WI38 (cell line): Measurements from ENCODE around the gene ABHD17B.

Source experiments
- H3K4me3 ChIP-seq: 2 replicates; pipeline ENCODE4 v1.5.1; 2011; ENCODE audit warnings: low read depth, mild to moderate bottlenecking, control low read depth, low read length
- CTCF ChIP-seq: IDR thresholded peaks from 2 replicates; pipeline ENCODE4 v1.5.1; 2012; ENCODE audit warnings: low read depth, mild to moderate bottlenecking, control low read depth, low read length

Gene ABHD17B

GRCh38 chr9:71835596-71835995 is 75.4 kb downstream of the ABHD17B start:
- no peak for TF ChIP-seq CTCF

GRCh38 chr9:71830929-71831328 is 80.1 kb downstream of the ABHD17B start:
- no peak for TF ChIP-seq CTCF
- H3K4me3 ChIP-seq = no peak overlapping the region

More at GRCh38 chr9:71835596-71835995, 75.4 kb downstream of the ABHD17B start:
- H3K4me3 ChIP-seq = no peak overlapping the region

DNA sequence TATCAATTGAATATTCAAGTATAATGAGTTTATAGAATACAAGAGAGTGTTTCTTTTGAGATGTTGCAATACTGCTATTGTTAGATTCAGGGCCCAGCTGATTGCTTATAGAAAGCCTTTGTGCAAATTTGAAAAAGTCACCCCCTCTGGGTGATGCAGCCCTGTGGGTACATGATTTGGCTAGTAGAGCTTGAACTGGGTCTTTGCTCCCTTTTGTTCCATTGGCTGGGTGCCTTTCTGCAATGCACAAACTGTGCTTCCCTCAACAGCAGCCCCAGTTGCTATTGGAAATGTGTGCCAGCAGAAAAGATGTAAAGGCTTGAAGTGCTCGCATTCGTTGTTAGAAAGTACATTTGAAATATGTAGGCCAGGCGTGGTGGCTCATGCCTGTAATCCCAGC is 80.8 kb downstream of the ABHD17B start:
- TF ChIP-seq CTCF = no peak
- no peak overlapping the region for H3K4me3 ChIP-seq

DNA sequence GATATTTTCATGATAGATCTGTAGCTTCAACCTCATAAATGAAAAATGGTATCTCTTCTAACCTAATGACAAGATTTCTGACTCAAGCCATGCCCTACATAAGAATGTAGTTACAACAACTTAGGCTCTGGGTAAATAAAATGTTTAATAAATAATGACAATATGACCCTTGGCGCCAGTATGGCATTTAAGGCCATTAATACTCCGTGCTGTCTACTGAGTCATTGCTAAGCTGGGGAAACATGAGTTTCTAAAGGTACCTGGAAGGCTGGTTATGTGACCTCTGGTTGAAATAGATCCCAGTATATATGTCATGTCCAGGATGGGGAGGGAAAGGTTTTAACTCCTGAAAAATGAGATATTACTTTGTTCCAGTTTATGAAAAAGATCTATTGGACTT is 84.7 kb downstream of the ABHD17B start:
- TF ChIP-seq CTCF = no peak
- H3K4me3 ChIP-seq = no peak overlapping the region

- no peak overlapping the region for H3K4me3 ChIP-seq
These were observed 86.7 kb downstream of the ABHD17B start for GRCh38 chr9:71824257-71824656.

GRCh38 chr9:71822935-71823334 is 88.1 kb downstream of the ABHD17B start:
- TF ChIP-seq CTCF = no peak

More at GRCh38 chr9:71824257-71824656, 86.7 kb downstream of the ABHD17B start:
- no peak for TF ChIP-seq CTCF

GRCh38 chr9:71822456-71822855 is 88.5 kb downstream of the ABHD17B start:
- no peak for TF ChIP-seq CTCF
- no peak overlapping the region for H3K4me3 ChIP-seq

More at GRCh38 chr9:71822935-71823334, 88.1 kb downstream of the ABHD17B start:
- H3K4me3 ChIP-seq = no peak overlapping the region
